Adrenal gland (tissue), 12 donors: Measurements from ENCODE around the gene ALAD. TPM values are rescaled to one million over a fixed set of nuclear protein-coding genes. Genes with fewer than 3 reads are reported as not detected.

ENCODE experiments used
- DNase-seq, 7 donors: peaks; one replicate each; pipeline ENCODE4 v3.0.0-alpha.2; 2019 to 2020
- H3K27ac ChIP-seq, 5 donors: fragments of 200-600 bp; sonication (generic) in 4 of 5; 1 replicate in 3 of 5; 2 replicates in 2 of 5; pipeline versions ENCODE4 v1.5.1 to v1.8.0; 2016 to 2020; ENCODE audit warnings: mild to moderate bottlenecking in 1 of 5
- H3K27me3 ChIP-seq: fragments of 200-600 bp; 2 replicates; pipeline ENCODE4 v1.8.0; 2021
- H3K36me3 ChIP-seq, 2 donors: fragments of 200-600 bp; replicated peaks in 1 of 2; 1 replicate in 1 of 2; 2 replicates in 1 of 2; pipeline versions ENCODE4 v1.5.1 to v1.8.0; 2018 to 2022
- H3K4me1 ChIP-seq, 2 donors: fragments of 200-600 bp; replicated peaks in 1 of 2; 1 replicate in 1 of 2; 2 replicates in 1 of 2; pipeline versions ENCODE4 v1.5.1 to v1.8.0; 2018 to 2021
- H3K4me3 ChIP-seq, 4 donors: fragments of 200-600 bp; sonication (generic) in 3 of 4; one replicate each; pipeline ENCODE4 v1.5.1; 2016 to 2018
- H3K9me3 ChIP-seq, 3 donors: fragments of 200-600 bp; sonication (generic) in 1 of 3; replicated peaks in 1 of 3; 1 replicate in 2 of 3; 2 replicates in 1 of 3; pipeline versions ENCODE4 v1.5.1 to v1.8.0; 2016 to 2021
- CTCF ChIP-seq, 6 experiments: fragments of 450-650 bp in 4 of 6; fragments of 200-600 bp in 2 of 6; sonication (generic) in 1 of 6; IDR thresholded peaks; 1 replicate in 5 of 6; 2 replicates in 1 of 6; pipeline versions ENCODE4 v1.5.1 to v1.8.0; 2016 to 2021; ENCODE audit warnings: antibody characterized with exemption in 6 of 6, mild to moderate bottlenecking in 2 of 6, moderate library complexity in 1 of 6
- POLR2A ChIP-seq, 2 donors: fragments of 450-650 bp; IDR thresholded peaks; one replicate each; pipeline ENCODE4 v1.6.1; 2017; ENCODE audit warnings: antibody characterized with exemption in 2 of 2, mild to moderate bottlenecking in 2 of 2, moderate library complexity in 1 of 2
- WGBS, 4 donors: extraction: QIAGEN DNeasy Blood & Tissue Kit in 2 of 4; methylation state at CpG; one replicate each; pipeline versions ENCODE4 v1.1.5 to v1.1.7; 2013 to 2017; 5-methylcytosine and 5-hydroxymethylcytosine counted together
- intact Hi-C, 2 donors: fragments of 100-400 bp; cut with DNase I; formaldehyde crosslinking; loops; one replicate each; pipeline versions ENCODE4 v1.14.1 to v1.15.0; 2022 to 2023
- polyA plus RNA-seq, 3 donors: library from polyadenylated mRNA; stranded (reverse); fragments of 200-250 nt in 2 of 3; fragments of 350-450 nt in 1 of 3; fragmentation: Illumina TruSeq in 1 of 3; extraction: RNeasy Lipid Tissue Mini Kit (QIAGEN cat#74804) in 1 of 3; gene quantifications; one replicate each; pipeline ENCODE4 v1.2.3, GENCODE V29; 2013 to 2014
- total RNA-seq, 9 donors: library from RNA; depleted of rRNA in 4 of 9; stranded (reverse); fragments of >200 nt in 4 of 9; fragments of 120-200 nt in 1 of 9; fragmentation: NEBNext Ultra II Directional in 1 of 9; extraction: Animal tissue kit (Norgen Biotek cat#: 25700) in 1 of 9; gene quantifications; one replicate each; pipeline versions ENCODE4 v1.1.0 to v1.2.4, GENCODE V29; 2013 to 2023
- donor health status: healthy with polysubstance abuse.
- donor health status: Bipolar disorder and iron deficiency.
- donor health status: DM: yes; HTN: yes; CAD: no.
- donor health status: DM: no; HTN: no; CAD: no.
- donor health status: DM: no; HTN: no; CAD: no.
- donor health status: DM: yes; HTN: yes; CAD: no.

Gene ALAD
- total and polyA plus RNA-seq, 12 donors: 49.2 to 348 (median 242) TPM

- Histone ChIP-seq H3K9me3 (no peaks in the 10 kb centered on the region), H3K4me1 (peaks cover 23 to 28% of the 10 kb centered on the region in 2 donors), H3K36me3 (peaks cover 0 to 25% of the 10 kb centered on the region in 2 donors), H3K27ac (peak overlapping the region in 2 of 5 donors; percentile 36 to 68), H3K27me3 (no peaks in the 10 kb centered on the region), H3K4me3 (no peak overlapping the region)
- 69 to 75% (median 74%) methylated on average over 3 of the region's 3 CpGs for WGBS, 4 donors
- intact Hi-C loops: no loop called here
- DNase-seq: no peak
- TF ChIP-seq POLR2A (IDR thresholded peaks at IDR 0.05): no peak
- no peak for TF ChIP-seq CTCF (IDR thresholded peaks at IDR 0.05)
Observed at GRCh38 chr9:113373256-113373655, 27.8 kb downstream of the ALAD start.

GRCh38 chr9:113372059-113372458, 29.0 kb downstream of the ALAD start:
- Histone ChIP-seq H3K9me3 (no peaks in the 10 kb centered on the region), H3K4me1 (peaks cover 22 to 23% of the 10 kb centered on the region in 2 donors), H3K36me3 (peaks cover 0 to 25% of the 10 kb centered on the region in 2 donors), H3K27ac (peak overlapping the region in 3 of 5 donors; percentile 14 to 45 (median 17)), H3K27me3 (no peaks in the 10 kb centered on the region), H3K4me3 (no peak overlapping the region)
- TF ChIP-seq CTCF (IDR thresholded peaks at IDR 0.05) (no peak), POLR2A (IDR thresholded peaks at IDR 0.05) (no peak)
- DNase-seq: no peak
- intact Hi-C loops: no loop called here
- WGBS, 4 donors: 71 to 79% (median 74%) methylated on average over 4 to 5 of the region's 5 CpGs

GRCh38 chr9:113370806-113371325, 30.2 kb downstream of the ALAD start:
- TF ChIP-seq CTCF (IDR thresholded peaks at IDR 0.05) (no peak), POLR2A (IDR thresholded peaks at IDR 0.05) (peak in 1 of 2 donors; percentile 23)
- WGBS, 4 donors: 65 to 85% (median 67%) methylated on average over 6 to 8 of the region's 8 CpGs
- no peak for DNase-seq
- Histone ChIP-seq H3K4me3 (no peak overlapping the region), H3K27me3 (no peaks in the 10 kb centered on the region), H3K36me3 (peaks cover 0 to 25% of the 10 kb centered on the region in 2 donors), H3K9me3 (no peaks in the 10 kb centered on the region), H3K27ac (peak overlapping the region in 2 of 5 donors; percentile 6 to 19), H3K4me1 (peaks cover 22 to 23% of the 10 kb centered on the region in 2 donors)
- intact Hi-C loops: no loop called here

- Histone ChIP-seq H3K4me1 (peaks cover 23 to 26% of the 10 kb centered on the region in 2 donors), H3K27ac (no peak overlapping the region), H3K27me3 (no peaks in the 10 kb centered on the region), H3K4me3 (no peak overlapping the region), H3K9me3 (no peaks in the 10 kb centered on the region), H3K36me3 (peaks cover 0 to 21% of the 10 kb centered on the region in 2 donors)
- DNase-seq: peak in 1 of 7 donors; percentile 36
- intact Hi-C loops: no loop called here
- no peak for TF ChIP-seq POLR2A (IDR thresholded peaks at IDR 0.05)
- no peak for TF ChIP-seq CTCF (IDR thresholded peaks at IDR 0.05)
- WGBS, 4 donors: 72 to 84% (median 83%) methylated on average over 5 to 11 of the region's 11 CpGs
Observed at GRCh38 chr9:113369855-113370140, 31.3 kb downstream of the ALAD start.
